Islet precursor cell (in vitro differentiated cells): ENCODE measurements around the gene SDS.

Experiments used
- DNase-seq: peaks from one replicate; pipeline ENCODE4 v3.0.0-alpha.2; 2018

The SDS gene

GRCh38 chr12:113398346-113399290 is 5.1 kb downstream of the SDS start:
- no peak for DNase-seq

GRCh38 chr12:113397497-113398197 is 6.0 kb downstream of the SDS start:
- DNase-seq, result no peak

GRCh38 chr12:113396828-113397496 is 6.7 kb downstream of the SDS start:
- no peak for DNase-seq

GRCh38 chr12:113396200-113396599 is 7.5 kb downstream of the SDS start:
- no peak for DNase-seq

GRCh38 chr12:113395119-113395518 is 8.6 kb downstream of the SDS start:
- DNase-seq, result no peak

GRCh38 chr12:113393749-113394148 is 9.9 kb downstream of the SDS start:
- DNase-seq, result no peak

GRCh38 chr12:113392988-113393579 is 10.6 kb downstream of the SDS start:
- DNase-seq, result peak; percentile 93

- DNase-seq, result no peak
Observed at GRCh38 chr12:113392520-113392919, 11.2 kb downstream of the SDS start.

GRCh38 chr12:113391650-113392337 is 11.9 kb downstream of the SDS start:
- no peak for DNase-seq

GRCh38 chr12:113391145-113391544 is 12.5 kb downstream of the SDS start:
- no peak for DNase-seq

- no peak for DNase-seq
Observed at GRCh38 chr12:113390064-113391043, 13.3 kb downstream of the SDS start.

- DNase-seq, result no peak
Observed at GRCh38 chr12:113388351-113388750, 15.3 kb downstream of the SDS start.

- no peak for DNase-seq
Observed at GRCh38 chr12:113387631-113388030, 16.1 kb downstream of the SDS start.

GRCh38 chr12:113386866-113387566 is 16.7 kb downstream of the SDS start:
- no peak for DNase-seq

- DNase-seq, result no peak
Observed at GRCh38 chr12:113385282-113385882, 18.3 kb downstream of the SDS start.

GRCh38 chr12:113384778-113385177 is 18.9 kb downstream of the SDS start:
- DNase-seq, result no peak

- no peak for DNase-seq
Observed at GRCh38 chr12:113382206-113382605, 21.5 kb downstream of the SDS start.

GRCh38 chr12:113381220-113381619 is 22.5 kb downstream of the SDS start:
- no peak for DNase-seq

- DNase-seq, result no peak
Observed at GRCh38 chr12:113378291-113378690, 25.4 kb downstream of the SDS start.

GRCh38 chr12:113374823-113375428 is 28.8 kb downstream of the SDS start:
- no peak for DNase-seq
